ENCODE data around the gene ZBTB7C. TPM values are rescaled to one million over a fixed set of nuclear protein-coding genes. Genes with fewer than 3 reads are reported as not detected.

Gene ZBTB7C
- total and polyA plus RNA-seq, 4 donors: 0.19 to 1.1 (median 0.45) TPM

- no peak for TF ChIP-seq CTCF (IDR thresholded peaks at IDR 0.05; ENCODE audit: low read depth, low read length, missing input control)
Observed at GRCh38 chr18:48068916-48069445, 340.2 kb downstream of the ZBTB7C start (continued).

- TF ChIP-seq JUND (IDR thresholded peaks at IDR 0.05): no peak
- TF ChIP-seq REST (IDR thresholded peaks at IDR 0.05): no peak
- TF ChIP-seq SP1 (IDR thresholded peaks at IDR 0.05): no peak
- no peak for TF ChIP-seq RXRA (IDR thresholded peaks at IDR 0.05)
- no peak for TF ChIP-seq TAF1 (conservative IDR thresholded peaks at IDR 0.05)
- no peak overlapping the region for H3K9ac ChIP-seq (ENCODE audit: low read depth in 1 of 2, low read length in 2 of 2)
- WGBS: 86% methylated on average over 4 of the region's 4 CpGs
- no peaks in the 10 kb centered on the region for H3K9me3 ChIP-seq (ENCODE audit: control insufficient read depth in 4 of 4, low read length in 3 of 4)
- no peaks in the 10 kb centered on the region for H3K27me3 ChIP-seq (ENCODE audit: control insufficient read depth in 4 of 4, insufficient read depth in 4 of 4, low read length in 3 of 4)
- no peak overlapping the region for H3K4me3 ChIP-seq (ENCODE audit: low read depth in 1 of 3, low read length in 3 of 3)
- DNase-seq (ENCODE audit: low spot score): no peak
- no peak overlapping the region for H3K27ac ChIP-seq (ENCODE audit: low read depth in 1 of 2, low read length in 2 of 2)
- H3K36me3 ChIP-seq (ENCODE audit: control insufficient read depth in 4 of 4, insufficient read depth in 3 of 4, low read depth in 1 of 4, low read length in 3 of 4): no peaks in the 10 kb centered on the region
- H3K4me1 ChIP-seq (ENCODE audit: control insufficient read depth in 4 of 4, insufficient read depth in 4 of 4, low read length in 3 of 4): peaks cover 0 to under 1% (median under 1%) of the 10 kb centered on the region in 4 donors
Observed at GRCh38 chr18:48066225-48066652, 342.9 kb downstream of the ZBTB7C start.

GRCh38 chr18:48065601-48065995 lies 343.6 kb downstream of the ZBTB7C start:
- H3K36me3 ChIP-seq (ENCODE audit: control insufficient read depth in 4 of 4, insufficient read depth in 3 of 4, low read depth in 1 of 4, low read length in 3 of 4): no peaks in the 10 kb centered on the region
- no peak for DNase-seq (ENCODE audit: low spot score)
- no peaks in the 10 kb centered on the region for H3K27me3 ChIP-seq (ENCODE audit: control insufficient read depth in 4 of 4, insufficient read depth in 4 of 4, low read length in 3 of 4)
- no peak for TF ChIP-seq HNF4G (IDR thresholded peaks at IDR 0.05)
- no peak overlapping the region for H3K9ac ChIP-seq (ENCODE audit: low read depth in 1 of 2, low read length in 2 of 2)
- no peaks in the 10 kb centered on the region for H3K9me3 ChIP-seq (ENCODE audit: control insufficient read depth in 4 of 4, low read length in 3 of 4)
- H3K27ac ChIP-seq (ENCODE audit: low read depth in 1 of 2, low read length in 2 of 2): no peak overlapping the region
- 87% methylated on average over 3 of the region's 3 CpGs for WGBS
- no peak overlapping the region for H3K4me3 ChIP-seq (ENCODE audit: low read depth in 1 of 3, low read length in 3 of 3)
- peaks cover 0 to 4% (median 2%) of the 10 kb centered on the region in 4 donors for H3K4me1 ChIP-seq (ENCODE audit: control insufficient read depth in 4 of 4, insufficient read depth in 4 of 4, low read length in 3 of 4)

- WGBS: 85% methylated on average over 10 of the region's 10 CpGs
- Histone ChIP-seq H3K36me3 (ENCODE audit: control insufficient read depth in 4 of 4, insufficient read depth in 3 of 4, low read depth in 1 of 4, low read length in 3 of 4) (no peaks in the 10 kb centered on the region), H3K9me3 (ENCODE audit: control insufficient read depth in 4 of 4, low read length in 3 of 4) (no peaks in the 10 kb centered on the region), H3K27ac (ENCODE audit: low read depth in 1 of 2, low read length in 2 of 2) (no peak overlapping the region), H3K4me1 (ENCODE audit: control insufficient read depth in 4 of 4, insufficient read depth in 4 of 4, low read length in 3 of 4) (peaks cover 0 to 4% (median 2%) of the 10 kb centered on the region in 4 donors), H3K4me3 (ENCODE audit: low read depth in 1 of 3, low read length in 3 of 3) (no peak overlapping the region), H3K9ac (ENCODE audit: low read depth in 1 of 2, low read length in 2 of 2) (no peak overlapping the region), H3K27me3 (ENCODE audit: control insufficient read depth in 4 of 4, insufficient read depth in 4 of 4, low read length in 3 of 4) (no peaks in the 10 kb centered on the region)
- TF ChIP-seq ATF3 (IDR thresholded peaks at IDR 0.05): no peak
- TF ChIP-seq NR2F2 (IDR thresholded peaks at IDR 0.05): no peak
- TF ChIP-seq YY1 (IDR thresholded peaks at IDR 0.05): no peak
- TF ChIP-seq EGR1 (IDR thresholded peaks at IDR 0.05; ENCODE audit: low read depth in 2 of 2): no peak
- TF ChIP-seq TAF1 (conservative IDR thresholded peaks at IDR 0.05): no peak
- TF ChIP-seq FOXA2 (IDR thresholded peaks at IDR 0.05): no peak
- no peak for TF ChIP-seq MAX (IDR thresholded peaks at IDR 0.05)
- no peak for DNase-seq (ENCODE audit: low spot score)
Observed at GRCh38 chr18:48064978-48065600, 344.1 kb downstream of the ZBTB7C start.

Data from liver (tissue), 9 donors.